Activated CD4-positive, alpha-beta T cell treated with anti-CD3 and anti-CD28 coated beads for 48 hours (primary cell): ENCODE data around the gene MANBA.
A peak's percentile ranks its signal among the peaks of the same experiment; 100 is the strongest.

ENCODE experiments used
- DNase-seq: peaks from one replicate; pipeline ENCODE4 v3.0.0-alpha.2; 2020

Gene MANBA

DNA sequence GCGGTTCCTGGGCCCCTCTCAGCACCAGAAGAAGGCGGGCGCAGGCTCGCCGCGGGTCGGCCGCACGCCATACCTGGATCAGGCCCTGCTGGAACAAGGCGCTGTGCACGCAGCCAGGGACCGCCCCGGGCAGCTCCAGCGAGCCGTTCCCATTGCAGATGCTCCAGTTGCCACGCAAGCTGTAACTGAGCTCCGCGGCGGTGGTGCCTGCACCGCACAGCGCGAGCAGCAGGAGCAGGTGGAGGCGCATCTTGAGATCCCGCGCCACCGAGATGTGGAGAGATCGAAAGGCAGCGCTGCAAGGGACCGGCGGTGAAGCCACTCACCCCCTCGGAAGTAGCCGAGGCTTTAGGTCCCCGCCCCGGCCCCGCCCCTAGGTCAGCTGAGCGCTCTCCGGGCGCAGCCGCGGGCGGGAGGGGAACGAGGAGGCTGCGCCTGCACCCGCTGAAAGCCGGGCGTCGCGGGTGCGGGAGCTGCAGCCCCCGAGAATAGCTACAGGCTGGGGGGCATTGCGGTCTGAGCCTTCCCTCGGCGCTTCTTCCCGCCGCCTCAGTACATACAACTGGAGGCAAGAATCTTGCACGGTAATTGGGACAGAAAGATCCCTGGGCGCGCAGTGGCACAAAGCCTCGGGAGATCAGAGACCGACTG, at the start of gene MANBA:
MANBA (minus strand) TSS at position 324 of the 651 bp plus-strand sequence; CDS start at position 250, 74 bp downstream.
- DNase-seq = peak; percentile 88

DNA sequence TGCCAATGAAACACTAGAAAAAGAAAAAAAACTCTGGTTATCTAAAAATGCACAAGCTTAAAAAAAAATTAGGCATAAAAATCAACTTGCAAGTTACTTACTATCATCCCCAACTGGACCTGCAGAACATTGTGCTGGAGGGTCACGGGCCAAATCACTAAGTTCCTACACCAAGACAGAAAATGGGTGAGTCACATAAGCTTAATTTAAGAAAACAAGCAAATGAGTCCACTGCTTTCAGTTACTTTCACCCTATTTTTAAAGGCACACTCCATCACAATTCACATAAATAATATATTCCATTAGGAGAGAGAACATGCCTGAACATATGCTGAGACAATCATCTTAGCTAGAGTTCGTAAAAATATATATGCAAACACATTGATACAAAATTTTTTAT, 48.9 kb upstream of the MANBA start:
- no peak for DNase-seq

- no peak for DNase-seq
These were observed 48.4 kb upstream of the MANBA start for GRCh38 chr4:102809190-102809589.

- DNase-seq = no peak
These were observed 47.2 kb upstream of the MANBA start for GRCh38 chr4:102808009-102808408.

DNA sequence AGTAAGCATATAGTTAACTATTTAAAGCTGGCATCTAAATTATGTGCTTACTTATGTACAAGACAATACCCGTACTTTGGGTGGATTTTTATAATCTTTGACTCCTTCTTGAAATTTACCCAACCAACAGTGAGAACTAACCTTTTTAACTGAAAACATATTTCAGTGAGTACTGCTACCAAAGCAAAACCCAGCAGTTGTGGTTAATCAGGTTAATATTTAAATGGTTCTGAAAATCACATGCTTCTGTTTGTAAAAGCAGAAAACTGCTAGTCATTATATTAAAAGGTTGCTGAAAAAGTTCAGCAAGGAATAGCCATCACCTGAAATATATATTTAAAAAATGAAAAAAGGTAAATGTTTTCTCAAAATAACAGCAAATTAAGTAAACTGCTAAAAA, 46.6 kb upstream of the MANBA start:
- DNase-seq = no peak

- DNase-seq = no peak
These were observed 39.0 kb upstream of the MANBA start for GRCh38 chr4:102799816-102800215.

DNA sequence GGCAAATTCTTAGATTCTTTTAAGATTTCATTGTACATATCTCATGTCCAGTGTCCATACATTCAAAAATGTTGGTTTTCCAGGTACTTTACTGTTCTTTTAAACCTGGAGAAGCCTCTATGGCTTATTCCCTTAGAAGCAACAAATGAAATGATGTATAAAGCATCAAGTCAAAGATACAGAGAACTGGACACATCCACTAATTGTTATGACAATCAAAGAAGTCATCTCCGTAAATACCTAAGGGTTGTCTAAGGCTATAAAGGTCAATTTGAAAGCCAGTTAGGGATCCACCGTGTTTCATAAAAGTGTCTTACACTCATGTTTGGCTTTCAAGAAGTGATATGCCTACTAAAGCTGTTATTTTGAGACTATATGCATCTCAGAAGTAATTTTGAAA, 34.2 kb upstream of the MANBA start:
- no peak for DNase-seq

DNA sequence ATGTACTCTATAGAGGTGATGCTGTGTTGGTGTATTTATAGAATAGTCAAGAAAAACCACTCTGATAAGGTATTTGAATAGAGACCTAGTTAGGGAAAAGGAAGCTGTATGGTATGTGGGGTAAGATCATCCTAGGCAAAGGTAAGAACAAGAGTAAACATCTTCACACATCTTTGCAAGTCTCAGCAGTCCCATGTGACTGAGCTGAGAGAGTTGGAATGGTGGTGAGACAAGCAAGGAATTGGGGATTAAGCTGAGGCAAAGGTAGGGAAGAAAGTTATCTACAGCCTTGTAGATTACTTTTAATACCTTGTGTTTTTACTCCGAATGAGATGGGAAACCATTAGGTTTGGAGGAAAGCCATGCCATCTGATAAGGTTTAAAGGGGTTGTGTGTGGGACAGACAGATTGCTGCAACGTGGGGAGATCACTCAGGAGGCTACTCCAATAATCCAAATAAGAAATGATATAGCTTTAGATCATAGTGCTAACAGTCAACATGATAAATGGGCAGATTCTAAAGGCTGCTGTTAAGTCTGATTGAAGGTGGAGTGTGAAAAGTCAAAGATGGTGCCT, 31.7 kb upstream of the MANBA start:
- DNase-seq = no peak

DNA sequence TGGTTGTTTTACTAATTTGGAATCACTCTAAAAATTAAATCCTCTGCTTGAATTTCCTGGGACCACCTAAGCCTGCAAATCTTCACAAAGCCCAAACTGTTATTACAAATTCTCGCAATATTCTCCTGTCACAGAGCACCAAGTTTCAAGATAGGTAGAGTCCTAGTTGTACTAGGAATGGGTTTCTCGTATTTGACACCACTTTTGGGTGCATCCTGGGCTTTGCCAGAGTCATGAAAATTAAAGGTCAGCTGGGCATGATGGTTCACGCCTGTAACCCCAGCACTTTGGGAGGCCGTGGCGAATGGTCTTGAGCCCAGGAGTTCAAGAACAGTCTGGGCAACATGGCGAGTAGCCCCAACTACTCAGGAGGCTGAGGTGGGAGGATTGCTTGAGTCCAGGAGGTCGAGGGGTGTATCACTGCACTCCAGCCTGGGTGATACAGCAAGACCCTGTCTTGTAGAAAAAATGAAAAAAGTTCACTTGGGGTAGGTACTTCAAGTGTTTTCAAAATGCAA, 30.6 kb upstream of the MANBA start:
- no peak for DNase-seq

- no peak for DNase-seq
These were observed 28.5 kb upstream of the MANBA start for GRCh38 chr4:102789317-102789717.

DNA sequence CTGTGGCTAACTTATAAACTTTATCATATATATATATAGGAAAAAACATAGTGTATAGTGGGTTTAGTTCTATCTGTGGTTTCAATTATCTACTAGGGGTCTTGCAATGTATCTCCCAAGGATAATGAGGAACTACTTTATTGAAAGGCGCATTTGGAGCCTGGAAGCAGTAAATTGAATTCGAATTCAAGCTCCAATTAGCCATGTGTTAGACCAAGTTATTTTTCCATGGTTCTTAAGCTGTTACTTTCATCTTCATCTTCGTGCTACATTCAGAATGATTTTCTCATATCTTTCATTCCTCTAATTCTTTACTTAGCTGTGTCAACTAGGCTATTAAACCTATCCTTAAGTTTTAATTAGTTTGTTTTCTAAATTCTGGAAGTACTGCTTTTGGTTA, 27.2 kb upstream of the MANBA start:
- DNase-seq = no peak

GRCh38 chr4:102787096-102787881, 26.5 kb upstream of the MANBA start:
- DNase-seq = no peak

DNA sequence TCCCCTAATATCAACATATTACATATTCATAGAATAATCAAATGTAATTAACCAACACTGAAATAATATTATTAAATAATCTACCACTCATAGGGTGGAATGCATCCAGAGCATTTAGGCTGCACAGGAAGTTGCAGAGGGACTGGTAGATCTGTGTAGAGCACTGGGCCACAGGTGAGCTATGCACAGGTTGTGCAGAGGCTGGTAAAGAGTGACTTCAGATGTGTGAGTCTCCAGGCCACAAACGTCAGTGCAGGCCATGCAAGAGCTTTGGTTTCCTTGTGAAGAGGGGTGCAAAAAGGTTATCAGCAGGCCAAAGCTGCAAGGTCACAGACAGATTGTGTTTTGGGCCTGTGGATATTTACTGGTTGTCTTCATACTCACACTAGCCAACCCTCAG, 25.5 kb upstream of the MANBA start:
- DNase-seq = no peak

DNA sequence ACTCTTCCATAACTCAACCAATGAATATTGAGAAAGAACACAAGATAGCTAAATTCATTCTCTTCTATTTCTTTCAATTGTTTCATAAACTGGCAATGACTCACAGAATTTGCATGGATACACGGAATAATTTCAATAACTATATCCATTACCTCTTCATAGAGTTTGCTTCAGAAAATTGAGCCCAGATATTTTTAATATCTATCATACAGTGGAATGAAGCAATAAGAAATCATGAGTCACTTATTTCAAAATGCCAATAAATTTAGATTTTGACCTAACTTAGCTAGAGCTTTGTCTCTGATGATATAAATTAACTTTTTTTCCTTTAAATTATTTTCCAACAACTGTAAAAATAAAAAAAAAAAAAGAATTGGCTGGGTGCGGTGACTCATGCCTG, 22.2 kb upstream of the MANBA start:
- no peak for DNase-seq

DNA sequence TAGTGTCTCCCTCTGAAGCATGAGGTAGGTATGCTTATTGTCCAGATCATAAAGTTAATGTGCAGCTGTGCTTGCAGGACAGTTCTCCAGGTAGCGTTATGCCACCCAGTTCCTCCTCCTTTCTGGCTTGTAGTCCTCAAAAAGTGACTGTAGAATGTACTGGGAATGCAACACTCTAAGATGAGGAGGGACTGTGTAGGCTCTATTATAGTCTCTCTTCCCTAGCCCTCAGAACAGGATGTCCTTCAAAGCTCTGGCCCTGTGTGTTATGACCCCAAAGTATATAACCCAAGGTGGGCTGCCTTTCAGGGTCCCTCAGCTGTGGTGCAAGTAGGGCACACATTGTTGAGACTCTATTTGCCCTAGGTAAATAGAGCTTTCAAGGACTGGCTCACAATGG, 20.8 kb upstream of the MANBA start:
- DNase-seq = no peak

GRCh38 chr4:102780476-102781144, 19.8 kb upstream of the MANBA start:
- DNase-seq = no peak

DNA sequence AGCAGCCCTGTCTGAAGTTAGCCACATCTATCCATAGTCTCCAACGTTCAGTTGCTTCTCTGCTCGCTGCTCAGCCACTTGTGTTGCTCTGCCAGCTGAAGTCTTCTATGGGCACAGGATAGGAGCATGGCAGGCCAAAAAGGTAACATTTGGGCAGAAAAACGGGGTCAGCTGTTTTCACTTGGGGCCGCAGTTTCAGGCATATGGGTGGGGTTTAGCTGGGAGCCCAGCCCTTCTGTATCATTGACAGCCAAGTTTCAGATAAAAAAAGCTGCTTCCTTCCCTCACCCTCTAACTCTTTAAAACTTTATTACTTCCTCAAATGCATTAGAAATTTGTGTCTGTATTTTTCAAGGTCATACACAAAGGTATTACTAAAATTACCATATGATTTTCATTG, 18.4 kb upstream of the MANBA start:
- DNase-seq = no peak

DNA sequence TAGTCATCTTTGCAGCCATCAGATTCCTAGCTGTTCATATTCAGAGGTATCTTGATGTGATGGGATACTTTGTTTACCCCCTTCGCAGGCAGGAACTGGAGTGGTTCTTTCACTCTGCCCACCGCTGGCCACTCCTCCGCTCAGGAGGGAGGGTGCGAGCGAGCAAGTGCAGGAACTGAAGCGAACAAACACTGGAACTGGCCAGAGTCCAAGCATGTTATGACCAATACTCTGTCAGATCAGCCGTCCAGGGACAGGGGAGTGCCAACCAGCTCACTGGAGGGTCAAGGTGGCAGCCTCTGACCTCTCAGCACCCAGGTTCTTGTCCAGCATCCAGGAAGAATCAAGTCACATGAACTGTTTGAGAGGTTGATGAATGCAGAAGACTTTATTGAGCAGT, 18.0 kb upstream of the MANBA start:
- no peak for DNase-seq

GRCh38 chr4:102775805-102776204, 15.0 kb upstream of the MANBA start:
- no peak for DNase-seq

DNA sequence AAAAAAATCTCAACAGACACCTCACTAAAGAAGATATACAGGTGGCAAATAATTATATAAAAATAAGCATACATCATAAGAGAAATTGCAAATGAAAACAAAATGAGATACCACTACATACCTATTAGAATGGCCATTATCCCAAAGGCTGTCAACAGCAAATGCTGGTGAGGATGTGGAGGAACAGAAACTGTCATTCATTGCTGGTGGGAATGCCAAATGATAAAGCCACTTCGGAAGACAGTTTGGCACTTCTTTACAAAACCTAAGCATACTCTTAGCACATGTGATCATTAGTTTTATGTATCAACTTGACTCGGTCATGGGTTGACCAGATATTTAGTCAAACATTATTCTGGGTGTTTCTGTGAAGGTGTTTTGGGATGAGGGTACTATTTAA, 13.5 kb upstream of the MANBA start:
- no peak for DNase-seq

GRCh38 chr4:102772738-102773340, 12.1 kb upstream of the MANBA start:
- no peak for DNase-seq

DNA sequence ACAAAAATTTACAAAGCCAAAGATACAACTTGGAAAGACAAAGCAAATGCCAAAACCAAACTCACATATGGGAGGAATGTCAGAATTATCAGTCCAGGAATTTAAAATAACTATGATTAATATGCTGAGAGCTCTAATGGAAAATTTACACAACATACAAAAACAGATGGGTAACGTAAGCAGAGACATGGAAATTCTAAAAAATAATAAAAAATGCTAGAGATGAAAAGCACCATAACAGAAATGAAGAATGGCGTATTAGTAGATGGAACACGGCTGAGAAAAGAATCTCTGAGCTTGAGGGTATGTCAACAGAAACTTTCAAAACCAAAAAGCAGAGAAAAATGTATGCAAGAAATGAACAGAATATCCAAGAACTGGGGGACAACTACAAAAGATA, 4.1 kb upstream of the MANBA start:
- DNase-seq = no peak

DNA sequence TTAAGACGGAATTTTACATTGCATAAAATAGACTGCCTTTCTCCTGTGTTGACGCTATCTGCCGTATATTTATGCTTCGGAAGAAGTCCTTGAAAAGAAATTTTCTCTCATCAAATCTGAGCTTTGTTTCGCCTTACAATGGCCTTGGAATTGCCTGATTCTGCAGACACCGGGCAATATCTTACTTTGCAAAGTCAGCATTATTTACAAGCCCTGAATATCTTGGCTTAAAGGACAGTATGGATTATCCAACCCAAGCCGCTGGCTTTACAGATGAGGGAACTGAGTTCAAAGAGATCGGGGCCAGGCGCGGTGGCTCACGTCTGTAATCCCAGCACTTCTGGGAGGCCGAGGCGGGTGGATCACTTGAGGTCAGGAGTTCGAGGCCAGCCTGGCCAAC, 1.1 kb upstream of the MANBA start:
- DNase-seq = no peak
